NCI-H2081 treated with DMSO at 0.1 percent for 48 hours (cell line): ENCODE measurements around the gene TUFT1.
"Not testable (repeated sequence)": the region's sequence is repeated elsewhere in the genome, so short reads cannot be mapped to it uniquely, and the experiment has no call there.

Source experiments
- DNase-seq: peaks from one replicate; lab custom pipeline; 2025; lab: John Stamatoyannopoulos, UW

TUFT1 gene

DNA sequence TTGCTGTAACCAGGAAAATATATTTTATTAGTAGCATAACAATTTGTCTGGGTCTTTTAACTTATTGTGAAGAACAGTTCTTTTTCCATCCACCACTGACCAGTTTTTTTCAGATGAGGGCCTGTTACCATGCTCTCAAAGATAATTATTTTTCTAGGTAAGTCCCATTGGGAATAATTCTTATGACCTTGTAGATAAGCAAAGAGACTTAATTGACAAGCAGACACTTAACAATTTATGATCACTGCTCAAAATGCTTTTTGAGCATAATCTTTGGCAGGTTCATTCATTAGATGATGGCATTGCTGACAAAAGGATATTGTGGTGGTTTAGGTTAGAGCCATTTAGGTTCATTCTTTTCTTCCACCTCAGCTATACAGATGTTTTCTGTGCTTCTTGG is 78.4 kb downstream of the TUFT1 start:
- no peak for DNase-seq

DNA sequence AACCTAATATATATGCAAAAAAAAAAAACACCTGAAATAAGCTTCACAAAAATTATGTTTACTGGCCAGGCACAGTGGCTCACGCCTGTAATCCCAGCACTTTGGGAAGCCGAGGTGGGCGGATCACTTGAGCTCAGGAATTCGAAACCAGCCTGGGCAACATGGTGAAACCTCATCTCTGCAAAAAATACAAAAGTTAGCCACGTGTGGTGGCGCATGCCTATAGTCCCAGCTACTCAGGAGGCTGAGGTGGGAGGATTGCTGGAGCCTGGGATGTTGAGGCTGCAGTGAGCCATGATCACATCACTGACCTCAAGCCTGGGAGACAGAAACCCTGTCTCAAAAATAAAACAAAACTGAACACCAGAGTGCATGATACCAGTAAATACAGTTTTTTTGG is 78.9 kb downstream of the TUFT1 start:
- DNase-seq = not testable (repeated sequence)

DNA sequence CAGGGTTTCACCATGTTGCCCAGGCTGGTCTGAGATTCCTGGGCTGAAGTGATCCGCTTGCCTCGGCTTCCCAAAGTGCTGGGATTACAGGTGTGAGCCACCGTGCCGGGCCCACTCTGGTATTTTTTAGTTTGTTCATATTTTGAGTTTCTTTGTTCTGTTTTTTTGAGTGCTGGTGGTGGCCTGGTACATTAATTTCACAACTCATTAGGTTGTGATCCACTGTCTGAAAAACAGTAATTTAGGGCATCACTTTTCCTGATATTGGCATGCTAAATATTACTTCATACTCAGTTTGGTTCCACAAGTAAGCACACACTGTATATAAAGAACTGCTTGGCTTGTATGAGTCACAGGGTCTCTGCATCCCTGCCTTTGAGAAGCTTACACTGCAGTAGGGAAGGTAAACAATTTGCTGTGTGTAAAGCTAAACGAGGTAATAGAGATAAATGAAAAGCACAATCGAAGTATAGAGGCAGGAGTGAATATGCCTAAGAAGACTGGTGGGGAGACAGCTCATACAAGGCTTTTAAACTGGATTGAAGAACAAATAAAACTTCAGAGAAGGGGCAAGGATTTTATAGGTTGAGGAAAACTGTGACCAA is 79.5 kb downstream of the TUFT1 start:
- no peak for DNase-seq

DNA sequence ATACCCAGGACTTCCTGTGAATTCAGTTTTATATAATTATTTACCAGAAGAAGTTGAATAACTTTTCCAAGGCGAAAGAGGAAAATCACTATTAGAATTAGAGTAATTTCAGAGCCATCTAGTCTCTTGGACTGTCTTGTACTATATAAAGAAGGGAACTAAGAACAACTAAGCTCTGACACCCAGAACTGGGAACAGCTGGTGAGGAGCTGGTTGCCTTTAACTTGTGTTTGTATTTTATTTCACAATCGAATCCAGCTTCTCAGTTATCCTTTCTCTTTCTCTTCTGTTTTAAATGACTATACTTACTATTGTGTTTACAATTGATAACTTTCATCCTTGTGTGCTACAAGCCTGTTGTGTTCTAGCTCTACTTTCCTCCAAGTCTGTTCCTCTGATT is 80.2 kb downstream of the TUFT1 start:
- no peak for DNase-seq

DNA sequence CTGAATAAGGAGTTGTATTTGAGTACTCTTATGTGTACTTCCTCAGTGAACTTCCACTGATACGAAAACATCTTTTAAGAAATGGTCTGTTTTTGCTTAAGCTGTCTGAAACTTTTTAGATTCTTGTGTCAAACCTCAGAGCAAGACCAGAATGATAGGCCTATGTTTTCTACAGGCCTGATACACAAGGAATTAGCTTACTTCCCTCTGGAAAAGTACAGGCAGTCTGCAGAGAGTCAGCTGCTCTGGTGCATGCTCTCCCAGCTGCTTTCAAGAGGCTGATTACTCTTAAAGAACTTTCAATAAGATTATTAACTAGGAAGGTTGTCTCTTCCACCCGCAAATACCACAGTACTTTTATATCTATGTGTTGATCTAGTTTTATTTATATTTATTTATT is 81.2 kb downstream of the TUFT1 start:
- no peak for DNase-seq

DNA sequence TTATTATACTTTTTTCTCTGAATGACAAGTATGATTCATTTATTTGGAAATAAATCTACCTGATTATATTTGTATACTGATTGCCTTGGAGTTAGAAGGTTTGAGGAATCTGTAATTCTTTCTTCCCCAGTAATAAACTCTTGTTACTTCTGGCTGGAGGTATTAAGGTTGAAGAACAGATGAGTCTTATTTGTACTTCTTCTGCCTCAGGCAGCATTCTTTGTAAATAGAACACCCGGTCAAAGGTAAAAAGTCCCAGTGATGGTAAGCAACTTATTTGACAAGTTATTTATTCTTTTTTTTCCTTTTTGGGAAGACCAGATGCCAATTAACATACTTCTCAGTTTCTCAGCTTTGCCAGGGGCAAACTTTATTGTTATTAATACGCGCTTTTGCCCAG is 84.7 kb downstream of the TUFT1 start:
- DNase-seq = no peak

DNA sequence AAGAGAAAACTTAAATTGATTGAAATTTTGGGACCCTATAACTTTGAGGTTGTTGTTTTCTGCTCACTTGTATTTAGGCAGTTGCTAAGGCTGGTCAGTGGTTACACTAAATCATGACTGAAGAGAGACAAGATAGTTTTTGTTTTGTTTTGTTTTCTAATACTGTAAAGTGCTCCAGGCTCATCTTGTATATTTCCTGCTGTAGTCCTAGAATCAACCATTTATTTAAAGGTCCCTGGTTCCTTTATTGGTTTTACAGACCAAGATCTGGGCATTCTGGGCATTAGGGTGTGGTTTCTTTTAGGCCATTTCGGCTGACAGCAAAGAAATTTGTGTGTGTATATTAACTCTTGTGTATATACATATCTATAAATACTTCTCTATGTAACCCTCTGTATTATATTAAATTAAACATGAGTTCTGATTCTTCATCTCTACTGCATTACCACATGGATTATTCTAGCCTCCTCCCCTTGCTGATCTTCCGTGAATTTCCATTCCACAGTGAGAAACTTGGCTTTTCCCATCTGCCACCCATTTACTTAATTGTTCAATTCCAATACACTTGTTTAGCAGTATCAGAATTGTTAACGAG is 86.7 kb downstream of the TUFT1 start:
- no peak for DNase-seq

DNA sequence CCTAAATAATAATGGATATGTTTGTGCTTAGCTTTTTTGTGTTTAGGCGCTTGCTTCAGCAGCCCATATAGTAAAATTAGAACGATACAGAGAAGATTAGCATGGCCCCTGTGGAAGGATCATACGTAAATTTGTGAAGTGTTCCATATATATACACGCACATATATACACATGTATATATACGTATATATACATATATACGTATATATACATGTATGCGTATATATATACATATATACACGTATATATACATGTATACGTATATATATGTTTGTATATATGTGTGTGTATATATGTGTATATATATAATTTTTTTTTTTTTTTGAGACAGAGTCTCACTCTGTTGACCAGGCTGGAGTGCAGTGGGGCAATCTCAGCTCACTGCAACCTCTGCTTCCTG is 89.2 kb downstream of the TUFT1 start:
- DNase-seq = no peak
